ENCODE results near the gene ADAMTS8.

- TF ChIP-seq CTCF (IDR thresholded peaks at IDR 0.05) (no peak), POLR2A (IDR thresholded peaks at IDR 0.05; ENCODE audit: low read depth) (no peak), POLR2AphosphoS5 (IDR thresholded peaks at IDR 0.05) (no peak)
Measured at GRCh38 chr11:130358398-130358797, 70.0 kb downstream of the ADAMTS8 start.

Measured in esophagus muscularis mucosa (tissue), 3 donors.